Panc1 (cell line): ENCODE data around the gene NHP2.

Experiments
- POLR2AphosphoS5 ChIP-seq: IDR thresholded peaks from 2 replicates; pipeline ENCODE4 v1.6.1; 2012; ENCODE audit warnings: mild to moderate bottlenecking, low read depth, low read length, moderate library complexity
- TCF7L2 ChIP-seq: IDR thresholded peaks from 2 replicates; pipeline ENCODE4 v1.6.1; 2011; ENCODE audit warnings: mild to moderate bottlenecking, low read depth, low read length, inconsistent platforms
- TF ChIP-seq, protein P1 (sequence below): fragments of 450-650 bp; IDR thresholded peaks from 2 replicates; pipeline ENCODE4 v1.5.1; 2017; ENCODE audit warnings: mild to moderate bottlenecking

DNA sequence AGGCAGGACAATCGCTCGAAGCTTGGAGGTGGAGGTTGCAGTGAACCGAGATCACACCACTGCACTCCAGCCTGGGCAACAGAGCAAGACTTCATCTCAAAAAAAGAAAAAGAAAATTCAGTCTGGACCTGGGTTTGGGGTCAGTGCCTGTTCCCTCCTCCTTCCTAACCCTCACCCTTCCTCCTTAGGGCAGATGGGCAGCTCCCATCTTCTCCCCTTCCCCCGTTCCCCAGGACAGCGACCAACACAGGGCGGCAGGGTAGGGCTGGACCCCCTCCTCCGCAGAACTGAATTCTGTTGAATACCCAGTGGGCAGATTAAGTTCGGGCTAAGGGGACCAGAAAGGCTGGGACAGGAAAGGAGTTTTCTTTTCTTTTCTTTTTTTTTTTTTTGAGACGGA, 24.4 kb downstream of the NHP2 start:
- TF ChIP-seq, protein P1, sequence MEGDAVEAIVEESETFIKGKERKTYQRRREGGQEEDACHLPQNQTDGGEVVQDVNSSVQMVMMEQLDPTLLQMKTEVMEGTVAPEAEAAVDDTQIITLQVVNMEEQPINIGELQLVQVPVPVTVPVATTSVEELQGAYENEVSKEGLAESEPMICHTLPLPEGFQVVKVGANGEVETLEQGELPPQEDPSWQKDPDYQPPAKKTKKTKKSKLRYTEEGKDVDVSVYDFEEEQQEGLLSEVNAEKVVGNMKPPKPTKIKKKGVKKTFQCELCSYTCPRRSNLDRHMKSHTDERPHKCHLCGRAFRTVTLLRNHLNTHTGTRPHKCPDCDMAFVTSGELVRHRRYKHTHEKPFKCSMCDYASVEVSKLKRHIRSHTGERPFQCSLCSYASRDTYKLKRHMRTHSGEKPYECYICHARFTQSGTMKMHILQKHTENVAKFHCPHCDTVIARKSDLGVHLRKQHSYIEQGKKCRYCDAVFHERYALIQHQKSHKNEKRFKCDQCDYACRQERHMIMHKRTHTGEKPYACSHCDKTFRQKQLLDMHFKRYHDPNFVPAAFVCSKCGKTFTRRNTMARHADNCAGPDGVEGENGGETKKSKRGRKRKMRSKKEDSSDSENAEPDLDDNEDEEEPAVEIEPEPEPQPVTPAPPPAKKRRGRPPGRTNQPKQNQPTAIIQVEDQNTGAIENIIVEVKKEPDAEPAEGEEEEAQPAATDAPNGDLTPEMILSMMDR: no peak
- TF ChIP-seq POLR2AphosphoS5: no peak
- no peak for TF ChIP-seq TCF7L2
